ENCODE measurements around the gene C12orf43. TPM values are rescaled to one million over a fixed set of nuclear protein-coding genes. Genes with fewer than 3 reads are reported as not detected.

The C12orf43 gene
- total and polyA plus RNA-seq, 9 donors, result 10.6 to 22.9 (median 16.4) TPM

Other genes starting within 250 kb of the C12orf43 start
- gene SPPL3, start 112.1 kb downstream of the C12orf43 start, total RNA-seq, result 10 to 100 TPM; 28.5 to 69.8 (median 51.9) TPM
- 10 to 100 TPM; 24.2 to 87.4 TPM for gene SPPL3, start 112.1 kb downstream of the C12orf43 start, polyA plus RNA-seq
- gene HNF1A, start 37.9 kb downstream of the C12orf43 start, total RNA-seq, result 1 to 10 TPM in 1 of 7 donors, under 1 TPM in 2, not detected in 4; 0.10 to 1.4 (median 0.12) TPM
- under 1 TPM in 1 of 2 donors, not detected in 1; 0.23 TPM for gene HNF1A, start 37.9 kb downstream of the C12orf43 start, polyA plus RNA-seq
- gene OASL, start 22.8 kb upstream of the C12orf43 start, total RNA-seq, result under 1 TPM in 6 of 7 donors, not detected in 1; 0.12 to 0.61 (median 0.35) TPM
- gene OASL, start 22.8 kb upstream of the C12orf43 start, polyA plus RNA-seq, result 1 to 10 TPM in 1 of 2 donors, under 1 TPM in 1; 0.42 to 2.8 TPM
- 10 to 100 TPM in 2 of 7 donors, 1 to 10 TPM in 5; 4.7 to 10.8 (median 6.9) TPM for gene P2RX7, start 116.4 kb upstream of the C12orf43 start, total RNA-seq
- 1 to 10 TPM; 5.3 to 9.5 TPM for gene P2RX7, start 116.4 kb upstream of the C12orf43 start, polyA plus RNA-seq
- gene P2RX4, start 193.6 kb upstream of the C12orf43 start, total RNA-seq, result 10 to 100 TPM; 17.8 to 46.7 (median 24.5) TPM
- 10 to 100 TPM; 26.6 to 44.5 TPM for gene P2RX4, start 193.6 kb upstream of the C12orf43 start, polyA plus RNA-seq